ENCODE measurements around the gene PDE2A. TPM values are rescaled to one million over a fixed set of nuclear protein-coding genes. Genes with fewer than 3 reads are reported as not detected.
A peak's percentile ranks its signal among the peaks of the same experiment; 100 is the strongest.

PDE2A gene
- total RNA-seq, 1 experiment from 2014 or later = 1.9 TPM

DNA sequence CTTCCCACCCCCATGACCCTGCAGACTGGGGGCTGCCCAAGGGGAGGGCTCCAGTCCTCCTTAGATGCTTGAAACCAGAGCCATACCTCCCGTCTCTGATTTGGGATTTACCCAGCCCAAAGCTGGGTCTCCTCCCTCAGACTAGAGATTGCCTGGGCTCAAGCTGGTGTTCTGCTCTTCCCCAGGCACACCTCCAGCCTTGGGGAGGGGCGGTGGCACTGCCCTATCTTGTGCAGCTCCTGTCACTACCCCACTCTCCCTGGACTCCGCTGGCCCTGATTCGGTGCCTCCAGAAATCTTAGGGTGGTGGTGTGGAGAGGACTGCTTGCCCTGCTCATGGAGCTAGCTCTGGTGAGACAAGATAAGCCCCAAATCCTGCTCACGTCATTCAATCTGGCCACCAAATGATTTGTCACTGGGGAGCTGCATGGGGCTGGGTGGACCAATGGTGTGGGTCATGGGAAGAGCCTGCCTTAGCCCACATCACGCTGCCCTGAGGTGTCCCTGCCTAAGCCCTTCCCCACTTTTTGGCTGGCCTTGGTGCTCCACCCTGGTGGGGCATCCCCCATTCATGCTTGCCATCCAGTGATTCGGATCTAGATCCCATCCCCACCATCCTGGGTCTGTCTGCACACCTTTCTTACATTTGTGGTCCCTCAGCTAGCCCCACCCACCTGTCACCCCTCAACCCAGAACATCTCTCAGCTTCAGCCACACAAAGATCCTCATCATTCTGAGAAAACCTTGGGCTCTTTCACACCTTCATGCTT is 87.7 kb downstream of the PDE2A start:
- Histone ChIP-seq H3K4me3 (ENCODE audit: insufficient read depth, low read depth, low read length) (no peak overlapping the region), H3K36me3 (replicated peaks; ENCODE audit: control insufficient read depth, insufficient read depth, low read length) (no peaks in the 10 kb centered on the region), H3K27me3 (ENCODE audit: control insufficient read depth, insufficient read depth, low read length) (peaks cover 72% of the 10 kb centered on the region)
- DNase-seq = no peak

DNA sequence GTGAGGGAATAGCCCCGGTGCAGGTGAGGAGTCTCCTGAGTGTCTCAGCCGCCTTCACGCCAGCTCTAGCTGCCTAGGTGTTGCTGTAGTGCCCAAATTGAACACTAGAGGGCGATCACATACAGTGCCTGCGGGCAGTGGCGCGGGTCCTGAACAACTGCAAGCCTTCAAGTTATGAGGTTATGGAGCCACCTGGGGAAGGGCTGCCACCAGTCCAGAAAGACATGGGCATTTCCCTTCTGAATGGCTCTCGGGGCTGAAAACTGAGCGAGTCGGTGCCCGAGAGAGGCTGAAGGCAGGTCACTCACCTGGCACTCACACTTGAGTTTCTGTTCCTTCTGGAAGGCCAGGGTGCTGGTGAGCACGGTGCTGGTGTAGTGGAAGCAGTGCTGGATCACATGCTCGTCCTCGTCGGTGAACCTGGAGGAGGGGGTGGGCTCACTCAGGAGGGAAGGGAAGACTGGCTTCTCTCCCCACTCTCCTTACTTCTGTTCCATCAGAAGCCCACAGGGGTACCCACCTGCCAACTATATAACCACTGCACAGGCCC is 88.4 kb downstream of the PDE2A start:
- no peaks in the 10 kb centered on the region for H3K36me3 ChIP-seq (replicated peaks; ENCODE audit: control insufficient read depth, insufficient read depth, low read length)
- peak; percentile 90 for DNase-seq
- H3K4me3 ChIP-seq (ENCODE audit: insufficient read depth, low read depth, low read length) = no peak overlapping the region
- H3K27me3 ChIP-seq (ENCODE audit: control insufficient read depth, insufficient read depth, low read length) = peaks cover 67% of the 10 kb centered on the region

DNA sequence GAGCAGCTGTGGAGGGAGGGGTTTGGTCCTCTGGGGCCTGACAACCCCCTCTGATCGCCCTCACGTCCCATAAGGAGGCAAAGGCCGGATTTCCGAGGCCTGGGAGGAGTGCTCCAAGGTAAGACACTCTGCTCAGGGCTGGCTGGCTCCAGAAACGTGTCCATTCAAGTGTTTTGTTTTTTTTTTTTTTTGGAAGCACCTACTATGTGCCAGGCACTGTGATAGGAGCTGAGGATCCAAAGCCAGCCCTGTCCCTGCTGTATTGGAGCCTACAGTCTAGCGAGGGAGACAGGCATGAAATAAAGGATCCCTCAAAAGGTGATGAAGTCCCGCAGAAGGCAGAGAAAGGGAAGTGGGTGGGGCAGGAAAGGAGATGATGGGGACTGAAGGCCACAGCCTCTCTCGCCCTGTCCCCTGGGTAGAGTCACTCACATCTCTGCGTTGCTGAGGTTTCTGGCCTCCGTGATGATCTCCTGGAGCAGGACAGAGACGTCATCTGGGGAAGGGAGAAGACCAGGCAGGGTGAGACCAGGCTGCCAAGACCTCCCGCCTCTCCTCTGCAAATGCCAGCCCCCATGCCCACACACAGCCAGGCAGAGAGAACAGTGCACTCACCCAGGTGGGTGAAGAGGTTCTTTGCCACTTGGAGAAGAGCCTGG is 89.2 kb downstream of the PDE2A start:
- no peaks in the 10 kb centered on the region for H3K36me3 ChIP-seq (replicated peaks; ENCODE audit: control insufficient read depth, insufficient read depth, low read length)
- H3K27me3 ChIP-seq (ENCODE audit: control insufficient read depth, insufficient read depth, low read length) = peaks cover 59% of the 10 kb centered on the region
- no peak for DNase-seq
- peak overlapping the region; percentile 45; the same call in 1 of the 2 replicates for H3K4me3 ChIP-seq (ENCODE audit: insufficient read depth, low read depth, low read length)

DNA sequence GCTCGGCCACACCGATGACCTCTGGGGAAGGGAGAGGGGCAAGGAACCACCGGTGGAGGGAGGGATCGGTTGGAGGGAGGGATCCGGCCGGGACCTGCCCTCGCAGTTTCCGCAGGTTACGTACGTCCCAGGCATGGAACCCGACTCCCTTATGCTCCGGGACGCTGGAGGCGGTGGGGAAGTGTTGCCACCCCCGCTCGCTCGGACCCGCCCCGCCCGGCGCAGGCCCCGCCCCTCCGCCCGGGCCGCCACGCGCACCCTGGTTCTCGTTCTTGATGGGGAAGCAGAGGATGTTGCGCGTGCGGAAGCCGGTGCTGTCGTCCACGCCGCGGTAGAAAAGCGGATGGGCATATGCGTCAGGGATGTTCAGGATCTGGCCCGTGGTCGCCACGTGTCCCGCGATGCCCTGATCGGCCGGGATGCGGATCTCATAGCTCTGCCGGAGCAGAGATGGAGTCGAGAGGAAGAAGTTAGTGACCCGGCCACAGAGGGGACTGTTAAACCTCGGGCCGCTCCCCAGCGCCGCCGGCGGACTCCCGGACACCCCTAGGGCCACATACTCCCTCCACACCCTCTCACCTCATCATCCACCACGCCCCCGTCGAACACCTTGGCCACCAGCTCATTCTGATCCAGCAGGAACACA is 89.8 kb downstream of the PDE2A start:
- peak; percentile 96 for DNase-seq
- peak overlapping the region; percentile 45 for H3K4me3 ChIP-seq (ENCODE audit: insufficient read depth, low read depth, low read length)
- H3K27me3 ChIP-seq (ENCODE audit: control insufficient read depth, insufficient read depth, low read length) = peaks cover 52% of the 10 kb centered on the region
- no peaks in the 10 kb centered on the region for H3K36me3 ChIP-seq (replicated peaks; ENCODE audit: control insufficient read depth, insufficient read depth, low read length)

DNA sequence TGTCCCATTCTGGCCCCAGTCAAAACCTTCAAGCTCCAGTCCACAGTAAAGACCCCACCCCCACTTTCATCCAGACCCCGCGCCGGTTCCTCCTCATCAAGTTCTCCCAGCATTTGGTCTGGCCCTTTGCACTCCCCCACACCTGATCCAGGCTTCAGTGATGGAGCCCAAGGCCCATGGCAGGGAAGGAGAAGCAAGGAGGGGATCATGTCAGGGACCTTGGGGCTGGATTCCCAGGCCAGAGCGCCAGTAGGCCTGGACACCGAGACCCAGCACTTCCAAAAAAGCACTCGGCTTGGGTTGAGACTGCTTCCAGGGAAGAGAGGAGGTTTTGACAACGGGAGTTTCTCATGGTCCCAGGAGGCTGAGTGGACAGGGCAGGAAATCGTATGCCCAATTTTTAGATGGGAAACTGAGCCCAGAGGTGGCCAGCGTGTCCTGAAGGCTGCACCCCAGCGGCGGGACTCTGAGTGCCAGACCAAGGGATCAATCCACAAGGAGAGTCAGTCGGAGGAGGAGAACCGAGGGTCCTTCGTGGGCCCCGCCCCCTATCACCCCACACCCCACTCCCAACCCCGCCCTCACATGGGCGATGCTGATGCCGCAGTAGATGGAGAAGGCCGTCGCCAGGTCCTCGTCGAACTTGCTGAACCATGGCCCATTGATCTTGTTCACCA is 90.5 kb downstream of the PDE2A start:
- Histone ChIP-seq H3K36me3 (replicated peaks; ENCODE audit: control insufficient read depth, insufficient read depth, low read length) (no peaks in the 10 kb centered on the region), H3K27me3 (ENCODE audit: control insufficient read depth, insufficient read depth, low read length) (peaks cover 46% of the 10 kb centered on the region), H3K4me3 (ENCODE audit: insufficient read depth, low read depth, low read length) (peak overlapping the region; percentile 36; the same call in 1 of the 2 replicates)
- DNase-seq = no peak

DNA sequence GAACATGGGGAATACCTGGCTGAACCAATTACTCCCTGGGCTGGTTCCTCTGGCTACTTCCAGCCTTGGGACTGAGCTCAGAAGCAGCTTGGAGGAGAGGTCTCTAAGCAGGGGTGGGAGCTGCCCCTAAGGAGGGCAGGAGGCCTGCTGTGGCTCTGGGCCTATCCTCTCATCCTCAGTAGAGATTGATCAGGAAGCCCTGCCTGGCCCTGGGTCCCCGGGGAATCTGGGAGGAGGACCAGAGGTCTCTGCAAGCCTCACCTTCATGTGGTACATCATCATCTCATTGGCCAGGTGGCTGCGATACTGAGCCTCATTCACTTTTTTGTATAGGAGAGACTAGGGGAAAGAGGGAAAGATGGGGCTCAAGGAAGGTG is 91.1 kb downstream of the PDE2A start:
- Histone ChIP-seq H3K27me3 (ENCODE audit: control insufficient read depth, insufficient read depth, low read length) (peaks cover 42% of the 10 kb centered on the region), H3K36me3 (replicated peaks; ENCODE audit: control insufficient read depth, insufficient read depth, low read length) (no peaks in the 10 kb centered on the region), H3K4me3 (ENCODE audit: insufficient read depth, low read depth, low read length) (no peak overlapping the region)
- DNase-seq = no peak

DNA sequence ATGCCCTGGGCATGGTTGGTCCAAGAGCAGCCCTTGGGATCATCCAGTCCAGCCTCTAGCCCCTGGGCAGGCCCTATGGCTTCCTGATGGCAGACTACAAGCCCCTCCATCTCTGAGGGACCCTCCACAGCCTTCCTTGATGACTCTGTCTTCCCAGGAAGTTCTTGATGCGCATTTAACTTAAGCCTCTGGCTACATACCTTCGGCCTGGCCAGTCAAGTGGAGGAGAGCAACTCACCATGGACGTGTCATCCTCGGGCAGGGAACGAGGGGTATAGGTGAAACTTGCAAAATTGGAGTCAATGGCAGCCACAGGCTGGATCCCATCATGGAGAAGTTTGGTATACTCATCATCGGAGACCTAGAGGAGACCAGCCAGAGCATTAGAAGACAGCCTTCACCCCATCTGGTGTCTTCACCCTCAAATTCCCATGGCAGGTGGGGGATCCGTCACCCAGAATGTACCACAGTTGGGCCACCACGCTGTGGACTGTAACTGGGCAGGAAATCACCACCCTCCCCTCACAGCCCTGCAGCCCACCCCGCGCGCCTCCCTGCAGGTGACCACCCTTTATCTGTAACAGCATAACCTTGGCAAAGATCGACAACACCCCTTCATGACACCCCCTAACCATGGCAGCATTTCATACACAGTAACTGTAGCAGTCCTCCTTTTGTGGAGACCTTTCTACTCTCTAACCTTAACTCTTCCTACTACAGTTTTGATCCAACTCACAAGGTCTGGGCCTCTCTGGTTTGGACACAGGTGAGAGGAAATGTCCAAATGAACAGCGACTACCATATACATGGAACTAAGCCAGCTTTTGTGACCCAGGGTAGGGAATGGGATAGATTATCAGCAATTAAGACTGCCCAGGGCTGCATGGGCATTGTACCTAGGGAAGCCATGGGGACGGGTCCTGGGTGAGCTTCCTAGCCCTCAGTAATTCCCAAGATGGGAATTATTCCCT is 91.7 kb downstream of the PDE2A start:
- peaks cover 42% of the 10 kb centered on the region for H3K27me3 ChIP-seq (ENCODE audit: control insufficient read depth, insufficient read depth, low read length)
- H3K36me3 ChIP-seq (replicated peaks; ENCODE audit: control insufficient read depth, insufficient read depth, low read length) = no peaks in the 10 kb centered on the region
- DNase-seq = no peak

DNA sequence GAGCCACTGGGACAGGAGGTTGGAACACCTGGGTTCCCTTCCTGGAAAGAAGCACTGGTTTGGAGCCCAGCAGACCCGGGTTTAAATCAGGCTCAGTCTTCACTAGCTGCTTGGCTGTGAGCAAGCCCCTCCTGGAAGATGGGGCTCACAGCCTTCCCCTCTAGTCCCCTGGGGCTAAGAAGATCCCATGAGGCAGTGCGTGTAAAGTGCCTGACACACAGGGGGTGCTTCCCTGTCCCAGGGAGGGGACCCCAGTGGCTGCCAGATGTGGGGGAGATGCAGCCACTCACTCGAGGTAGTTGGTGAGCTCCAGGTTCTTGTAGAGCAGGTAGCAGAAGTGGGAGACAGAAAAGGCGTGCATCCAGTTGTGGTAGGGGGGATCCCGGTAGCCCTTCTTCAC is 93.2 kb downstream of the PDE2A start:
- Histone ChIP-seq H3K36me3 (replicated peaks; ENCODE audit: control insufficient read depth, insufficient read depth, low read length) (no peaks in the 10 kb centered on the region), H3K4me3 (ENCODE audit: insufficient read depth, low read depth, low read length) (no peak overlapping the region), H3K27me3 (ENCODE audit: control insufficient read depth, insufficient read depth, low read length) (peaks cover 33% of the 10 kb centered on the region)
- no peak for DNase-seq

More for the DNA sequence above, 91.7 kb downstream of the PDE2A start:
- H3K4me3 ChIP-seq (ENCODE audit: insufficient read depth, low read depth, low read length) = no peak overlapping the region

DNA sequence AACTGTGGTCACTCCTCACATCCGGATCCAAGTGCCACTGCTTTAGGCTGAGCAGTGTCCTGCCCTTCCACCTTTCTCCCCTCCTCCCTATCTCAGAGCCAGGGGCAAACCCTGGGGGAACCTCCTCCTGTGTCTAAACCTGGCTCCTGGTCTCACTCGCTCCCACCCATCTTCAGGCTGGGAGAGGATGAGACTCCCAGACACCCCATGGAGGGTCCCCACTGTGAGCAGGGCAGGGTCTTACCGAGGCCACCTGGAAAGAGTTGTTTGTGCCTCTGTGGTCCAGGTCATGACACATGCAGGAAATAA is 93.6 kb downstream of the PDE2A start:
- Histone ChIP-seq H3K4me3 (ENCODE audit: insufficient read depth, low read depth, low read length) (no peak overlapping the region), H3K36me3 (replicated peaks; ENCODE audit: control insufficient read depth, insufficient read depth, low read length) (no peaks in the 10 kb centered on the region), H3K27me3 (ENCODE audit: control insufficient read depth, insufficient read depth, low read length) (peaks cover 29% of the 10 kb centered on the region)
- DNase-seq = no peak

DNA sequence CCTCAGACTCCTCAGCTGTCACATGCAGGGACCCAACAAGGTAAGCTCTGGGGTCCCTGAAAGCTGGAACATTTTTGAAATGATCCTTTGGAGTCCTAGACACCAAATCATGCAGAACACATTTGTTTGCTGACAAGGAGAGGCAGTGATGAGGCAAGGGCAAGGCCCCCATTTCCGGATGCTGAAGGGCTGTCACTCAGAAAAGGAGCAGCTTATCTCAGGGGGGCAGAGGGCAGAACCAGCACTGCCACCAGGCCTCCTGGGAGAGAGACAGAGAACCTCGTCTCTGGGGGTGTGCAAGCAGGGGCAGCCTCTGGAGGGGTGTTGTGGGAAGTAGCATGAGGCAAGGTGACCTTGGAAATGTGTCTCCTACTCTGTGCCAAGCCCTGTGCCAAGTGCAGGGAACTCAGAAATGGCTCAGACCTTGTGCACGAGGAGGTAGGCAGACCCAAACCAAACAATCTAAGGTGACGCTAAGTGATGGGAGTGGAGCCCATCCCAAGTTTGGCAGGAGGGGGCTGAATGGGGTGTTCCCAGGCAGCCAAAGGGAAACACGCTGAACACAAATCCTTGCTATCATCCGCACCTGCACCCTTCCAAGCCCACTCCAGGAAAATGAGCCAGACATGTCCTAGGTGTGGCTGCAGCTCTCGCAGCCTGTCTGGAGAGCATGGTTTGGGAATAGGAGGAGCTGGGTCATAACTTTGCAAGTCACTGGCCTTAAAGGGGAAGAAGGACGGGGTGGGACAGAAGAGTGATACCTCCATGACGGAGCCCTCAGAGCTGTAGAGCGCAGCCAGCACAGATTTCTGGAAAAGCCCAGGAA is 94.2 kb downstream of the PDE2A start:
- Histone ChIP-seq H3K36me3 (replicated peaks; ENCODE audit: control insufficient read depth, insufficient read depth, low read length) (no peaks in the 10 kb centered on the region), H3K4me3 (ENCODE audit: insufficient read depth, low read depth, low read length) (no peak overlapping the region), H3K27me3 (ENCODE audit: control insufficient read depth, insufficient read depth, low read length) (peaks cover 23% of the 10 kb centered on the region)
- no peak for DNase-seq

DNA sequence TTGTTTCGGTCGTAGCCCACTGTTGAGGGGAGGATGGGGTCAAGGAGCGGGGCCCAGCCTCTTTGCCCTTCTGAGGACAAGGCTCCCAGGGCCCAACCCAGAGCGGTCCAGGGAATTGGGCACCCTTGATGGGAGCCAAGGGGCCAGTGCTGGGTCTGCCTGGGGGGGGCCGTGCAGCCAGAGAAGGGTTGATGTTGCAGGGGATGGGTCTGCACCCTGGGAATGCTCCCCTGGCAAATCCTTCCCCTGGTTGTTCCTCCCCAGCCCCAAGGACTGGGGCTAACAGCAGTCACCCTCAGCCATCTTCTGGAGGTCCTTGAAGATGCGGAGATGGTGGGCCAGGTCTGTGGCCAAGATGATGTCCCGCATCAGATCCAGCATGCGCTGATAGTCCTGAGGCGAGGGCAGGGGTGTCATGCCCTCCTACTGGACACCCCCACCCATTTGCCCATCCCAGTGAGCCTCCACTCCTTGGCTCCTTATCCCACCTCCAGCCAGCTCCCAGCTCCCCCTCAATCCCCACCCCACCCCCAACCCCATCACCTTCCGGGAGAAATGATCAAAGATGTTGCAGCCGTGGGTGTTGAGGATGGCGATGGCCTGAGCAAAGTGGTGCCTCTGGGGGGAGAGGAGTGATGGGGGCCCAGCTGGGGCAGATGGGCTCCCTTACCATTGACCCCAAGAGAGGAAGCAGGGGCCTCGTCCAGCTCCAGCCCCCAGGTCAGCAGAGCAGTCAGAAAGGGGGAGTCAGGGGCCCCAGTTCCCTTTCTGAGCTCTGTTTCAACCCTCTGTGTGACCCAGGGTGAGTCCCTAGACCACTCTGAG is 95.0 kb downstream of the PDE2A start:
- peak; percentile 38 for DNase-seq

DNA sequence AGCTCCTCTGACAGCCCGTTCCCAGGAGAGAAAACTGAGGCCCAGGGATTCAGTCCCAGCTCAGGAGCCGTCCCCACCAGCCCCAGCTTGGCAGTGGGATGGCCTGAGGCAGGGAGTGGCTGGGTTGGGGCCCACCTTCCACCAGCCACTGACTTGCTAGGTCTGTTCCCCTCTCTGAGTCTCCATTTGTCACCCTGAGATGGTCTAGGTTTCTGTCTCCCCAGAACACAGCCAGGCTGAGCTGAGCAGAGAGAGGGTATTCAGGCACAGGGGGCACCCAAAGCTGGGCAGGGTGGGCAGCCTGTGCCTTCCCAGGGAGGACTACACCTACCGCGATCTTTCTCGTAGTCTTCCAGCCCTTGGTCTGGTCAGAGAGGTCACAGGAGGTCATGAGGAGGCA is 95.7 kb downstream of the PDE2A start:
- no peaks in the 10 kb centered on the region for H3K36me3 ChIP-seq (replicated peaks; ENCODE audit: control insufficient read depth, insufficient read depth, low read length)
- peaks cover 9% of the 10 kb centered on the region for H3K27me3 ChIP-seq (ENCODE audit: control insufficient read depth, insufficient read depth, low read length)
- H3K4me3 ChIP-seq (ENCODE audit: insufficient read depth, low read depth, low read length) = no peak overlapping the region
- DNase-seq = peak; percentile 36

More for the DNA sequence above, 95.0 kb downstream of the PDE2A start:
- Histone ChIP-seq H3K4me3 (ENCODE audit: insufficient read depth, low read depth, low read length) (no peak overlapping the region), H3K27me3 (ENCODE audit: control insufficient read depth, insufficient read depth, low read length) (peaks cover 15% of the 10 kb centered on the region), H3K36me3 (replicated peaks; ENCODE audit: control insufficient read depth, insufficient read depth, low read length) (no peaks in the 10 kb centered on the region)

All from H7 (cell line).